Measurements from ENCODE around the gene PCMTD2.

- no peak for TF ChIP-seq SPI1 (IDR thresholded peaks at IDR 0.05; ENCODE audit: borderline replicate concordance, low read depth)
- no peak for TF ChIP-seq CTCF (IDR thresholded peaks at IDR 0.05; ENCODE audit: insufficient read depth, low read length)
- no peak for TF ChIP-seq POLR2AphosphoS5 (IDR thresholded peaks at IDR 0.05; ENCODE audit: low read depth)
- TF ChIP-seq GABPA (IDR thresholded peaks at IDR 0.05; ENCODE audit: low read depth) = no peak
- no peak for TF ChIP-seq REST (IDR thresholded peaks at IDR 0.05; ENCODE audit: insufficient replicate concordance, low read depth)
Observed at GRCh38 chr20:64283646-64284045, 28.1 kb downstream of the PCMTD2 start.
